22Rv1 (cell line): ENCODE results near the gene PDGFRB.

ENCODE experiments used
- CTCF ChIP-seq: fragments of 450-650 bp; IDR thresholded peaks from 2 replicates; pipeline ENCODE4 v1.5.1; 2017; ENCODE audit warnings: mild to moderate bottlenecking
- ZFX ChIP-seq: fragments of 450-650 bp; IDR thresholded peaks from 2 replicates; pipeline ENCODE4 v1.6.1; 2017; ENCODE audit warnings: antibody characterized with exemption, borderline replicate concordance

- no peak for TF ChIP-seq CTCF
- no peak for TF ChIP-seq ZFX
Observed at GRCh38 chr5:150085191-150085912, 70.3 kb downstream of the PDGFRB start.
